Keratinocyte (primary cell): Measurements from ENCODE around the gene ALPP. TPM values are rescaled to one million over a fixed set of nuclear protein-coding genes. Genes with fewer than 3 reads are reported as not detected.

ENCODE experiments used
- DNase-seq: peaks from one replicate; pipeline ENCODE4 v3.0.0-alpha.2; 2011; ENCODE audit warnings: low read depth, missing footprints, low spot score
- FAIRE-seq: peaks from 2 replicates; lab custom pipeline; 2011; peaks lifted over from hg19 to GRCh38; lab: Jason Lieb, UNC
- H2AFZ ChIP-seq: 2 replicates; pipeline ENCODE4 v1.6.0; 2012; ENCODE audit warnings: low read length, control low read depth, inconsistent platforms; ENCODE audit not compliant: control insufficient read depth
- H3K27ac ChIP-seq: 2 replicates; pipeline ENCODE4 v1.5.1; 2011; ENCODE audit warnings: low read length; ENCODE audit not compliant: control insufficient read depth, insufficient read depth
- H3K27me3 ChIP-seq: 3 replicates; pipeline ENCODE4 v1.6.0; 2011; ENCODE audit warnings: low read length; ENCODE audit not compliant: control insufficient read depth, insufficient read depth; ENCODE audit errors: extremely low read depth
- H3K36me3 ChIP-seq, 2 experiments: 2 replicates in 1 of 2; 3 replicates in 1 of 2; pipeline ENCODE4 v1.5.1; 2011; ENCODE audit warnings: low read length in 2 of 2, mild to moderate bottlenecking in 1 of 2; ENCODE audit not compliant: control insufficient read depth in 2 of 2, insufficient read depth in 2 of 2; ENCODE audit errors: extremely low read depth in 1 of 2
- H3K4me1 ChIP-seq: 3 replicates; pipeline ENCODE4 v1.5.1; 2011; ENCODE audit warnings: low read length; ENCODE audit not compliant: control insufficient read depth, insufficient read depth; ENCODE audit errors: extremely low read depth
- H3K4me2 ChIP-seq: 3 replicates; pipeline ENCODE4 v1.6.0; 2011; ENCODE audit warnings: low read depth, low read length; ENCODE audit not compliant: control insufficient read depth, insufficient read depth; ENCODE audit errors: extremely low read depth
- H3K4me3 ChIP-seq, 3 experiments: fragments of 200-600 bp in 1 of 3; sonication (generic) in 1 of 3; 2 replicates in 2 of 3; 3 replicates in 1 of 3; pipeline ENCODE4 v1.5.1; 2011 to 2016; ENCODE audit warnings: low read length in 3 of 3, mild to moderate bottlenecking in 3 of 3, control low read depth in 2 of 3, inconsistent platforms in 1 of 3, low read depth in 1 of 3, mixed read lengths in 1 of 3, mixed run types in 1 of 3, moderate library complexity in 1 of 3; ENCODE audit not compliant: control insufficient read depth in 2 of 3, insufficient read depth in 2 of 3; ENCODE audit errors: extremely low read depth in 1 of 3
- H3K79me2 ChIP-seq: 2 replicates; pipeline ENCODE4 v1.6.0; 2012; ENCODE audit warnings: low read length; ENCODE audit not compliant: control insufficient read depth, insufficient read depth
- H3K9ac ChIP-seq: 3 replicates; pipeline ENCODE4 v1.6.0; 2011; ENCODE audit warnings: low read length; ENCODE audit not compliant: control insufficient read depth, insufficient read depth; ENCODE audit errors: extremely low read depth
- H3K9me1 ChIP-seq: 3 replicates; pipeline ENCODE4 v1.6.0; 2011; ENCODE audit warnings: low read length; ENCODE audit not compliant: control insufficient read depth, insufficient read depth; ENCODE audit errors: extremely low read depth
- H3K9me3 ChIP-seq: 2 replicates; pipeline ENCODE4 v1.5.1; 2012; ENCODE audit warnings: low read depth, low read length; ENCODE audit not compliant: control insufficient read depth
- H4K20me1 ChIP-seq: 3 replicates; pipeline ENCODE4 v1.6.0; 2011; ENCODE audit warnings: low read length; ENCODE audit not compliant: control insufficient read depth, insufficient read depth; ENCODE audit errors: extremely low read depth
- EZH2 ChIP-seq: IDR thresholded peaks from one replicate; pipeline ENCODE4 v1.6.1; 2012; ENCODE audit warnings: inconsistent platforms, mild to moderate bottlenecking, low read length, moderate library complexity
- dilution Hi-C: fragments of 300-500 bp; cut with MboI; formaldehyde crosslinking; loops from one replicate; pipeline ENCODE4 v1.7.0; 2020; ENCODE audit warnings: low sequenced_read_pairs; ENCODE audit not compliant: extremely low pct_ligation_motif_present
- polyA plus RNA-seq, 5 experiments: library from polyadenylated mRNA; depleted of rRNA in 3 of 5; stranded (reverse) in 3 of 5; stranded (forward) in 1 of 5; unstranded in 1 of 5; fragments of >200 nt; gene quantifications; 1 replicate in 1 of 5; 2 replicates in 3 of 5; 3 replicates in 1 of 5; pipeline versions ENCODE4 v1.2.1 to v1.2.3, GENCODE V29; 2011 to 2012; ENCODE audit warnings: missing spikeins in 2 of 5, low read depth in 1 of 5, low replicate concordance in 1 of 5
- TF ChIP-seq, protein P1 (sequence below), 3 experiments: IDR thresholded peaks in 1 of 3; conservative IDR thresholded peaks in 1 of 3; optimal IDR thresholded peaks in 1 of 3; 2 replicates in 2 of 3; 3 replicates in 1 of 3; pipeline versions ENCODE3 to v1.5.1; 2011; ENCODE audit warnings: low read length in 3 of 3, mild to moderate bottlenecking in 3 of 3, moderate library complexity in 2 of 3, control low read depth in 1 of 3, inconsistent platforms in 1 of 3; ENCODE audit not compliant: insufficient read depth in 2 of 3; ENCODE audit errors: extremely low read depth in 1 of 3

The ALPP gene
- polyA plus RNA-seq, 1 donor (not counting 4 experiments of a cell fraction or from before 2014, with no cell fraction given), result not detected

DNA sequence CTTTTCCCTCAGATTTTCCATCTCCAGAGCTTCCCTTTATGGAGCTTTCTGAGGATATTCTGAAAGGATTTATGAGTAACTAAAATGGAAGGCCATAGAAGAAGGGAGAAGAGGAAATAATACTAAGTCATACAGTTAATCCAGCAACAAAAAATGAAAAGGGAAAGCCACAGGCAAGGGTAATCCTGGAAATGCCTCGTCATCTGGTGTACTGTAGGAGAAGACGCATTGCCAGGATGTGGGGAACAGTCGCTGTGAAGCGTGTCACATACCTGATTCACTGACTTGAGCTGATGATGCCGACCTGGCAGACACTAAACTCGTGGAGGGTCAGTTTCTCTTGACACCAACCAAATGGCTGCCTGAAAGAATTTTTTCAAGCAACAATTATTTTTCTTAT is 34.7 kb upstream of the ALPP start:
- no peaks in the 10 kb centered on the region for H3K79me2 ChIP-seq
- no peaks in the 10 kb centered on the region for H3K9me3 ChIP-seq
- H3K27me3 ChIP-seq, result peaks cover 4% of the 10 kb centered on the region
- FAIRE-seq, result no peak
- no peak overlapping the region for H3K27ac ChIP-seq
- H3K4me1 ChIP-seq, result peaks cover 2% of the 10 kb centered on the region
- no peak overlapping the region for H3K9ac ChIP-seq
- dilution Hi-C loops, result no loop called here
- DNase-seq, result no peak
- H3K9me1 ChIP-seq, result no peaks in the 10 kb centered on the region
- no peak overlapping the region for H3K4me3 ChIP-seq
- H2AFZ ChIP-seq, result no peak overlapping the region
- no peaks in the 10 kb centered on the region for H3K36me3 ChIP-seq
- H4K20me1 ChIP-seq, result no peaks in the 10 kb centered on the region
- TF ChIP-seq, protein P1, sequence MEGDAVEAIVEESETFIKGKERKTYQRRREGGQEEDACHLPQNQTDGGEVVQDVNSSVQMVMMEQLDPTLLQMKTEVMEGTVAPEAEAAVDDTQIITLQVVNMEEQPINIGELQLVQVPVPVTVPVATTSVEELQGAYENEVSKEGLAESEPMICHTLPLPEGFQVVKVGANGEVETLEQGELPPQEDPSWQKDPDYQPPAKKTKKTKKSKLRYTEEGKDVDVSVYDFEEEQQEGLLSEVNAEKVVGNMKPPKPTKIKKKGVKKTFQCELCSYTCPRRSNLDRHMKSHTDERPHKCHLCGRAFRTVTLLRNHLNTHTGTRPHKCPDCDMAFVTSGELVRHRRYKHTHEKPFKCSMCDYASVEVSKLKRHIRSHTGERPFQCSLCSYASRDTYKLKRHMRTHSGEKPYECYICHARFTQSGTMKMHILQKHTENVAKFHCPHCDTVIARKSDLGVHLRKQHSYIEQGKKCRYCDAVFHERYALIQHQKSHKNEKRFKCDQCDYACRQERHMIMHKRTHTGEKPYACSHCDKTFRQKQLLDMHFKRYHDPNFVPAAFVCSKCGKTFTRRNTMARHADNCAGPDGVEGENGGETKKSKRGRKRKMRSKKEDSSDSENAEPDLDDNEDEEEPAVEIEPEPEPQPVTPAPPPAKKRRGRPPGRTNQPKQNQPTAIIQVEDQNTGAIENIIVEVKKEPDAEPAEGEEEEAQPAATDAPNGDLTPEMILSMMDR (optimal IDR thresholded peaks at IDR 0.05 in 1 of 3, IDR thresholded peaks at IDR 0.05 in 1 of 3, conservative IDR thresholded peaks at IDR 0.05 in 1 of 3; ENCODE audit: extremely low read depth in 1 of 3, insufficient read depth in 2 of 3, low read length in 3 of 3), result no peak
- TF ChIP-seq EZH2, result no peak
- H3K4me2 ChIP-seq, result no peak overlapping the region

DNA sequence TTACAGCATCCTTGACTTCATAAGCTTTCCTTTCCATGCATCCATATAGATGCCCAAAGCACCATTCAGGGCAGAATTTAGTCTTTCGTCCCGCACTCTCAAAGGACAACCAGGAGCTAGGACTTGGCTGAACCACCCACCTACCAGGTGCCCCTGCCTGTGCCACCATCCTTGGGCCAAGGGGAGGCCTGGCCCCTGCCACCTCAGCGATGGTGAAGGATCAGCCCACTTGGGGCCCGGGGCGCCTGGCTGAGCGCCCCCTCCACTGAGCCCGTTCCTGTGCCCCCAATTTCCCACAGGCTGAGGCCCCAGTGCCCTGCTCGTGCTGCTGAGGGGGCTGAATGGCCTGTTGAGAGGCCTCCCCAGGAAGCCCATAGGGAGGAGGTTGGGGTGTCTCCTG is 33.3 kb upstream of the ALPP start:
- H3K4me1 ChIP-seq, result peaks cover 5% of the 10 kb centered on the region
- no peaks in the 10 kb centered on the region for H3K36me3 ChIP-seq
- no peak for FAIRE-seq
- no peak for DNase-seq
- no peak overlapping the region for H3K4me3 ChIP-seq
- no peak overlapping the region for H3K4me2 ChIP-seq
- H4K20me1 ChIP-seq, result no peaks in the 10 kb centered on the region
- H3K9me3 ChIP-seq, result no peaks in the 10 kb centered on the region
- H3K79me2 ChIP-seq, result no peaks in the 10 kb centered on the region
- H3K9me1 ChIP-seq, result no peaks in the 10 kb centered on the region
- no peak overlapping the region for H2AFZ ChIP-seq
- H3K9ac ChIP-seq, result no peak overlapping the region
- H3K27ac ChIP-seq, result no peak overlapping the region
- dilution Hi-C loops, result no loop called here
- TF ChIP-seq EZH2, result no peak
- TF ChIP-seq, protein P1 (optimal IDR thresholded peaks at IDR 0.05 in 1 of 3, IDR thresholded peaks at IDR 0.05 in 1 of 3, conservative IDR thresholded peaks at IDR 0.05 in 1 of 3; ENCODE audit: extremely low read depth in 1 of 3, insufficient read depth in 2 of 3, low read length in 3 of 3), result no peak
- H3K27me3 ChIP-seq, result peaks cover 18% of the 10 kb centered on the region
